CD4-positive, alpha-beta T cell (primary cell): ENCODE data around the gene PLCB1. TPM values are rescaled to one million over a fixed set of nuclear protein-coding genes. Genes with fewer than 3 reads are reported as not detected.
A peak's percentile ranks its signal among the peaks of the same experiment; 100 is the strongest.

Experiments
- ATAC-seq: fragments of 200-7000 bp; cut with Tn5 transposase; one replicate; pipeline ENCODE4 v1.10.0; 2022; ENCODE audit warnings: mild to moderate bottlenecking; ENCODE audit not compliant: poor library complexity
- CTCF ChIA-PET: fragments of 350-600 bp; sonication (Branson Sonifier 250); formaldehyde crosslinking; loops from one replicate; lab custom pipeline; 2021; ENCODE audit warnings: antibody characterized with exemption, inconsistent platforms; lab: Charles Lee
- POLR2A ChIA-PET: fragments of 350-600 bp; sonication (Branson Sonifier 250); formaldehyde crosslinking; loops from one replicate; lab custom pipeline; 2021; ENCODE audit warnings: antibody characterized with exemption, inconsistent platforms; lab: Charles Lee
- DNase-seq, 14 experiments: peaks; one replicate each; pipeline ENCODE4 v3.0.0-alpha.2; 2013 to 2020; ENCODE audit warnings: mixed read lengths in 2 of 14
- H3K27ac ChIP-seq, 2 donors: one replicate each; pipeline versions ENCODE4 v1.5.1 to v1.7.0; 2013; ENCODE audit warnings: low read length in 2 of 2, low read depth in 1 of 2, mild to moderate bottlenecking in 1 of 2
- H3K27me3 ChIP-seq, 2 experiments: 1 replicate in 1 of 2; 2 replicates in 1 of 2; pipeline versions ENCODE4 v1.6.1 to v1.7.0; 2013; ENCODE audit warnings: low read length in 2 of 2, control low read depth in 1 of 2, mild to moderate bottlenecking in 1 of 2, moderate library complexity in 1 of 2; ENCODE audit not compliant: insufficient read depth in 2 of 2, control insufficient read depth in 1 of 2
- H3K36me3 ChIP-seq: one replicate; pipeline ENCODE4 v1.6.1; 2013; ENCODE audit warnings: low read length, control low read depth; ENCODE audit not compliant: insufficient read depth
- H3K4me1 ChIP-seq: one replicate; pipeline ENCODE4 v1.6.1; 2013; ENCODE audit warnings: low read length, control low read depth; ENCODE audit not compliant: insufficient read depth
- H3K4me3 ChIP-seq: one replicate; pipeline ENCODE4 v1.5.1; 2013; ENCODE audit warnings: mild to moderate bottlenecking, low read length, moderate library complexity
- H3K9me3 ChIP-seq, 2 experiments: 1 replicate in 1 of 2; 2 replicates in 1 of 2; pipeline versions ENCODE4 v1.6.1 to v1.7.0; 2013; ENCODE audit warnings: low read length in 2 of 2, mild to moderate bottlenecking in 2 of 2, control low read depth in 1 of 2, moderate library complexity in 1 of 2; ENCODE audit not compliant: control insufficient read depth in 1 of 2, insufficient read depth in 1 of 2
- H3K27ac Mint-ChIP-seq: one replicate; pipeline ENCODE4 v1.8.0; 2020; ENCODE audit warnings: mixed read lengths
- H3K27me3 Mint-ChIP-seq: one replicate; pipeline ENCODE4 v1.8.0; 2021; ENCODE audit warnings: mixed read lengths
- H3K36me3 Mint-ChIP-seq: one replicate; pipeline ENCODE4 v1.8.0; 2021; ENCODE audit warnings: low read depth, mixed read lengths
- H3K4me1 Mint-ChIP-seq: one replicate; pipeline ENCODE4 v1.8.0; 2021; ENCODE audit warnings: low read depth, mixed read lengths
- H3K4me3 Mint-ChIP-seq: one replicate; pipeline ENCODE4 v1.8.0; 2020; ENCODE audit warnings: mild to moderate bottlenecking, mixed read lengths
- H3K9me3 Mint-ChIP-seq: one replicate; pipeline ENCODE4 v1.8.0; 2020; ENCODE audit warnings: mixed read lengths
- intact Hi-C, 2 experiments: fragments of 100-400 bp; cut with DNase I in 1 of 2; cut with micrococcal nuclease in 1 of 2; formaldehyde crosslinking; loops; one replicate each; pipeline versions ENCODE4 v1.15.1 to v1.9.0; 2023 to 2025; cut with DNase I, micrococcal nuclease
- total RNA-seq, 174 experiments: library from RNA in 2 of 174; stranded (reverse) in 2 of 174; gene quantifications; one replicate each; pipeline ENCODE4 v1.2.3 and lab custom pipeline; 2021 to 2026
- TF ChIP-seq, protein P1 (sequence below): fragments of 200-600 bp; IDR thresholded peaks from one replicate; pipeline ENCODE4 v1.8.0; 2022; ENCODE audit warnings: antibody characterized with exemption, mild to moderate bottlenecking

The PLCB1 gene
- total RNA-seq, 2 experiments from 2014 or later = 3.8 to 5.6 TPM

GRCh38 chr20:8788275-8788674 is 656.2 kb downstream of the PLCB1 start:
- ChIA-PET POLR2A (no interaction called here), CTCF (interaction anchor here (0.9 kb wide), 1 partner anchor 10 kb away, joined by 3 read pairs; no protein-coding TSS in a partner anchor)
- Histone ChIP-seq H3K27me3 (no peaks in the 10 kb centered on the region), H3K4me3 (no peak overlapping the region), H3K4me1 (no peaks in the 10 kb centered on the region), H3K27ac (no peak overlapping the region), H3K9me3 (no peaks in the 10 kb centered on the region), H3K36me3 (no peaks in the 10 kb centered on the region)
- Mint-ChIP-seq H3K4me1 (no peaks in the 10 kb centered on the region), H3K36me3 (no peaks in the 10 kb centered on the region), H3K27ac (no peak overlapping the region), H3K4me3 (no peak overlapping the region), H3K27me3 (no peaks in the 10 kb centered on the region), H3K9me3 (no peaks in the 10 kb centered on the region)
- ATAC-seq (no peak), DNase-seq (no peak)
- intact Hi-C loops = no loop called here
- TF ChIP-seq, protein P1, sequence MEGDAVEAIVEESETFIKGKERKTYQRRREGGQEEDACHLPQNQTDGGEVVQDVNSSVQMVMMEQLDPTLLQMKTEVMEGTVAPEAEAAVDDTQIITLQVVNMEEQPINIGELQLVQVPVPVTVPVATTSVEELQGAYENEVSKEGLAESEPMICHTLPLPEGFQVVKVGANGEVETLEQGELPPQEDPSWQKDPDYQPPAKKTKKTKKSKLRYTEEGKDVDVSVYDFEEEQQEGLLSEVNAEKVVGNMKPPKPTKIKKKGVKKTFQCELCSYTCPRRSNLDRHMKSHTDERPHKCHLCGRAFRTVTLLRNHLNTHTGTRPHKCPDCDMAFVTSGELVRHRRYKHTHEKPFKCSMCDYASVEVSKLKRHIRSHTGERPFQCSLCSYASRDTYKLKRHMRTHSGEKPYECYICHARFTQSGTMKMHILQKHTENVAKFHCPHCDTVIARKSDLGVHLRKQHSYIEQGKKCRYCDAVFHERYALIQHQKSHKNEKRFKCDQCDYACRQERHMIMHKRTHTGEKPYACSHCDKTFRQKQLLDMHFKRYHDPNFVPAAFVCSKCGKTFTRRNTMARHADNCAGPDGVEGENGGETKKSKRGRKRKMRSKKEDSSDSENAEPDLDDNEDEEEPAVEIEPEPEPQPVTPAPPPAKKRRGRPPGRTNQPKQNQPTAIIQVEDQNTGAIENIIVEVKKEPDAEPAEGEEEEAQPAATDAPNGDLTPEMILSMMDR = no peak

DNA sequence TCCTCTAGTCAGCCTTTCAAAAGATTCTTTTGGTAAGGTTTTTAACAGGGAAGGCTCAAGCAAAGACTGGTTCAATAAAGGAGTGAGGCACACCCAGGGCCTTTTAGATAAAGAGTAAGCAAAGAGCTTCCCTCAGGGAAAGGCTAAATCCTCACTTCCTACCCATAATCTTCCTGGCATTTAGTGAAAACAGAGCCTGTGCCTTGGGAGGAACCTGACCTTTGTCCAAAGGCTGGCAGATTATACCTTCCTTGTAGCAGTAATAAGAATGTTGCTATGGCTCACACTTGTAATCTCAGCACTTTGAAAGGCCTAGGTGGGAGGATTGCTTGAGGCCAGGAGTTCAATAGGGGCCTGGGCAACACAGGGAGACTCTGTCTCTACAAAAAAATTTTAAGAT is 656.8 kb downstream of the PLCB1 start:
- TF ChIP-seq, protein P1 = no peak
- no peak for DNase-seq
- intact Hi-C loops = no loop called here

DNA sequence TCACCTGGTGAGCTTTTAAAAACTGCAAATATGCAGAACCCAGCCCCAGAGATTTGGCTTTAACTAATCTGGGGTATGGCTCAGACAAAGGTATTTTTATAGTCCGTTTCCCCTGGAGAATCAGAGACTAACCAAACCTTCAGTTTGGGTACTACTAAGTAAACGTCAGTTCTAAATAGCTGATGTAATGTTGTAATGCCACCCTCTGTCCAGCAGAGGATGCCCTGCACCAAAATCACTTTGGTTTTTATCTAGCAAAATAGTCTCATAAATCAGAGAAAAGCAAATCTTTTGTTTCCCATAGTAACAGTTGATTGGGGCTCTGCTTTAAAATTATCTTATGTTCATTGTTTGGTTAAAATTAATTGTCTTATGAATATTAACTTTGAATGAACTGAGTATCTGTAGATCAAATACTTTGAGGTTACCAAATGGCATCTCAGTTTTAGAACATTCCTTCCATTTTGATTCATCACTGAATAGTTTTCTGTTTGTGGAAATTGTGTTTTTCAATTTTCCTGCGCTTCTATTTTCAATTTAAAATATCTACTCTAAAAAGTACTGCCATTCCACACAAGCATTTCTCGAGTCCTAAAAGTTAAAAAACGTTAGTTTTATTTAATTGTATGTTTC is 658.5 kb downstream of the PLCB1 start:
- DNase-seq = peak in 3 of 14 experiments; percentile 5 to 18 (median 11)
- Mint-ChIP-seq H3K27ac (no peak overlapping the region), H3K4me3 (no peak overlapping the region), H3K27me3 (no peaks in the 10 kb centered on the region), H3K4me1 (no peaks in the 10 kb centered on the region), H3K9me3 (no peaks in the 10 kb centered on the region), H3K36me3 (no peaks in the 10 kb centered on the region)
- POLR2A ChIA-PET = no interaction called here
- intact Hi-C loops = no loop called here
- Histone ChIP-seq H3K27me3 (no peaks in the 10 kb centered on the region), H3K36me3 (no peaks in the 10 kb centered on the region), H3K4me1 (no peaks in the 10 kb centered on the region), H3K4me3 (no peak overlapping the region), H3K27ac (no peak overlapping the region), H3K9me3 (no peaks in the 10 kb centered on the region)
- CTCF ChIA-PET = interaction anchor here (0.8 kb wide), 1 partner anchor 224 kb away, joined by 3 read pairs; no protein-coding TSS in a partner anchor
- TF ChIP-seq, protein P1 = peak; percentile 74
- ATAC-seq = no peak

More for the DNA sequence above, 656.8 kb downstream of the PLCB1 start:
- no peaks in the 10 kb centered on the region for H3K9me3 ChIP-seq
- no peaks in the 10 kb centered on the region for H3K4me1 ChIP-seq
- Mint-ChIP-seq H3K27me3 (no peaks in the 10 kb centered on the region), H3K9me3 (no peaks in the 10 kb centered on the region), H3K27ac (no peak overlapping the region), H3K4me3 (no peak overlapping the region), H3K4me1 (no peaks in the 10 kb centered on the region), H3K36me3 (no peaks in the 10 kb centered on the region)
- CTCF ChIA-PET = no interaction called here
- POLR2A ChIA-PET = no interaction called here
- no peak overlapping the region for H3K27ac ChIP-seq
- no peaks in the 10 kb centered on the region for H3K27me3 ChIP-seq
- H3K4me3 ChIP-seq = no peak overlapping the region
- no peak for ATAC-seq
- H3K36me3 ChIP-seq = no peaks in the 10 kb centered on the region
